ENCODE measurements around the gene ST7.

DNA sequence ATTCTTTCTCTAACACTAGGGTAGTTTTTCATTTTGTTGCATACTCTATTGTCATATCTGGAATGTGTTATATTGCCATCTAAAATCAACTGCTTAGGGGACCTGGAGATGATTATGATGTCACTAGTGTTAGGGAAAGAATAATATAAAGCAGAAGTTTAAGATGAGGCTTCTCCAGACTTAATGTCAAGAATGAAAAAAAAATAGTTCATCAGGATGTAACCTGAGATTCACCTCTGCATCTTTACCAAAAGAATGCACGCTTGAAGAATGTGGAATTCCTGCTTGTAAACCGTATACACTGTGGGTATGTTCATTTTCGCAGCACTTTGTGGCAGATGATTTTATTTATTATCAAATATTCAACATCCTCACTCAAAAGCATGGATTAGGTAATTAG, 184.6 kb downstream of the ST7 start:
- TF ChIP-seq, protein P1, sequence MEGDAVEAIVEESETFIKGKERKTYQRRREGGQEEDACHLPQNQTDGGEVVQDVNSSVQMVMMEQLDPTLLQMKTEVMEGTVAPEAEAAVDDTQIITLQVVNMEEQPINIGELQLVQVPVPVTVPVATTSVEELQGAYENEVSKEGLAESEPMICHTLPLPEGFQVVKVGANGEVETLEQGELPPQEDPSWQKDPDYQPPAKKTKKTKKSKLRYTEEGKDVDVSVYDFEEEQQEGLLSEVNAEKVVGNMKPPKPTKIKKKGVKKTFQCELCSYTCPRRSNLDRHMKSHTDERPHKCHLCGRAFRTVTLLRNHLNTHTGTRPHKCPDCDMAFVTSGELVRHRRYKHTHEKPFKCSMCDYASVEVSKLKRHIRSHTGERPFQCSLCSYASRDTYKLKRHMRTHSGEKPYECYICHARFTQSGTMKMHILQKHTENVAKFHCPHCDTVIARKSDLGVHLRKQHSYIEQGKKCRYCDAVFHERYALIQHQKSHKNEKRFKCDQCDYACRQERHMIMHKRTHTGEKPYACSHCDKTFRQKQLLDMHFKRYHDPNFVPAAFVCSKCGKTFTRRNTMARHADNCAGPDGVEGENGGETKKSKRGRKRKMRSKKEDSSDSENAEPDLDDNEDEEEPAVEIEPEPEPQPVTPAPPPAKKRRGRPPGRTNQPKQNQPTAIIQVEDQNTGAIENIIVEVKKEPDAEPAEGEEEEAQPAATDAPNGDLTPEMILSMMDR (IDR thresholded peaks at IDR 0.05; ENCODE audit: poor library complexity): no peak
- TF ChIP-seq EZH2 (IDR thresholded peaks at IDR 0.05; ENCODE audit: borderline replicate concordance): no peak
- no peak for TF ChIP-seq EZH2phosphoT487 (IDR thresholded peaks at IDR 0.05; ENCODE audit: low read depth, severe bottlenecking, unreplicated experiment)

Measured in hepatocyte (in vitro differentiated cells).